SK-N-SH treated with all-trans-retinoic acid at 6 μM for 48 hours (cell line): ENCODE results near the gene PWWP2A.

Experiments
- ATAC-seq: fragments of 200-7000 bp; cut with Tn5 transposase; 3 replicates; pipeline ENCODE4 v1.9.1; 2020; ENCODE audit warnings: mild to moderate bottlenecking, moderate library complexity
- ARNTL ChIP-seq: fragments of 450-650 bp; formaldehyde crosslinking; IDR thresholded peaks from 2 replicates; pipeline ENCODE4 v1.5.0; 2020; ENCODE audit warnings: low read depth, mild to moderate bottlenecking, moderate library complexity, borderline replicate concordance
- BACH2 ChIP-seq: fragments of 250-450 bp; sonication (Bioruptor Pico); IDR thresholded peaks from 2 replicates; pipeline ENCODE4 v1.9.0; 2021; ENCODE audit warnings: mild to moderate bottlenecking, borderline replicate concordance
- CSDC2 ChIP-seq: fragments of 250-450 bp; sonication (Bioruptor Pico); IDR thresholded peaks from 2 replicates; pipeline ENCODE4 v1.5.0; 2020; ENCODE audit warnings: mild to moderate bottlenecking, moderate library complexity
- ESRRG ChIP-seq: fragments of 250-450 bp; sonication (Bioruptor Pico); IDR thresholded peaks from 2 replicates; pipeline ENCODE4 v1.6.1; 2021; ENCODE audit warnings: mild to moderate bottlenecking
- GLIS3 ChIP-seq: fragments of 250-450 bp; sonication (Bioruptor Pico); IDR thresholded peaks from 2 replicates; pipeline ENCODE4 v1.5.0; 2020; ENCODE audit warnings: mild to moderate bottlenecking, moderate library complexity
- ISL1 ChIP-seq: fragments of 250-450 bp; sonication (Bioruptor Pico); IDR thresholded peaks from 2 replicates; pipeline ENCODE4 v2.1.2; 2022; ENCODE audit warnings: mild to moderate bottlenecking, moderate library complexity
- OSR1 ChIP-seq: fragments of 250-450 bp; sonication (Bioruptor Pico); IDR thresholded peaks from 2 replicates; pipeline ENCODE4 v1.8.0; 2022; ENCODE audit warnings: moderate library complexity, mild to moderate bottlenecking, inconsistent platforms
- RARB ChIP-seq: fragments of 250-450 bp; sonication (Bioruptor Pico); IDR thresholded peaks from 2 replicates; pipeline ENCODE4 v1.8.0; 2021; ENCODE audit warnings: mild to moderate bottlenecking, moderate library complexity
- SNAI2 ChIP-seq: fragments of 250-450 bp; sonication (Bioruptor Pico); IDR thresholded peaks from 2 replicates; pipeline ENCODE4 v1.5.0; 2020; ENCODE audit warnings: mild to moderate bottlenecking, moderate library complexity
- TCF4 ChIP-seq: fragments of 250-450 bp; sonication (Bioruptor Pico); IDR thresholded peaks from 2 replicates; pipeline ENCODE4 v1.8.0; 2021; ENCODE audit warnings: mild to moderate bottlenecking, moderate library complexity, borderline replicate concordance
- TOX ChIP-seq: fragments of 250-450 bp; sonication (Bioruptor Pico); IDR thresholded peaks from 2 replicates; pipeline ENCODE4 v1.8.0; 2021; ENCODE audit warnings: mild to moderate bottlenecking, moderate library complexity, borderline replicate concordance
- ZC3H10 ChIP-seq: fragments of 250-450 bp; sonication (Bioruptor Pico); IDR thresholded peaks from 2 replicates; pipeline ENCODE4 v1.5.1; 2021; ENCODE audit warnings: mild to moderate bottlenecking, moderate library complexity
- ZFP3 ChIP-seq: fragments of 250-450 bp; sonication (Bioruptor Pico); IDR thresholded peaks from 2 replicates; pipeline ENCODE4 v1.5.0; 2020; ENCODE audit warnings: mild to moderate bottlenecking, moderate library complexity
- ZFP30 ChIP-seq: fragments of 450-650 bp; formaldehyde crosslinking; IDR thresholded peaks from 2 replicates; pipeline ENCODE4 v1.5.0; 2022; ENCODE audit warnings: mild to moderate bottlenecking, moderate library complexity
- ZNF565 ChIP-seq: fragments of 450-650 bp; formaldehyde crosslinking; conservative IDR thresholded peaks from 2 replicates; pipeline ENCODE4 v1.5.0; 2020; ENCODE audit warnings: low read depth, mild to moderate bottlenecking, moderate library complexity
- ZNF70 ChIP-seq: fragments of 450-650 bp; formaldehyde crosslinking; IDR thresholded peaks from 2 replicates; pipeline ENCODE4 v1.5.0; 2020; ENCODE audit warnings: mild to moderate bottlenecking, moderate library complexity
- ZNF8 ChIP-seq: fragments of 450-650 bp; formaldehyde crosslinking; IDR thresholded peaks from 2 replicates; pipeline ENCODE4 v1.5.0; 2020; ENCODE audit warnings: mild to moderate bottlenecking, moderate library complexity
- TF ChIP-seq, protein P1 (sequence below): fragments of 250-450 bp; sonication (Bioruptor Pico); IDR thresholded peaks from 2 replicates; pipeline ENCODE4 v1.5.1; 2021; ENCODE audit warnings: mild to moderate bottlenecking, moderate library complexity
- TF ChIP-seq, protein P2 (sequence below): fragments of 250-450 bp; sonication (Bioruptor Pico); IDR thresholded peaks from 2 replicates; pipeline ENCODE4 v1.5.0; 2020; ENCODE audit warnings: mild to moderate bottlenecking, moderate library complexity
- TF ChIP-seq, protein P3 (sequence below): fragments of 250-450 bp; sonication (Bioruptor Pico); IDR thresholded peaks from 2 replicates; pipeline ENCODE4 v1.5.1; 2020; ENCODE audit warnings: low read depth, mild to moderate bottlenecking, moderate library complexity
- TF ChIP-seq, protein P4 (sequence below): fragments of 250-450 bp; sonication (Bioruptor Pico); IDR thresholded peaks from 2 replicates; pipeline ENCODE4 v1.8.0; 2021; ENCODE audit warnings: low read depth, mild to moderate bottlenecking, moderate library complexity, borderline replicate concordance

The PWWP2A gene

DNA sequence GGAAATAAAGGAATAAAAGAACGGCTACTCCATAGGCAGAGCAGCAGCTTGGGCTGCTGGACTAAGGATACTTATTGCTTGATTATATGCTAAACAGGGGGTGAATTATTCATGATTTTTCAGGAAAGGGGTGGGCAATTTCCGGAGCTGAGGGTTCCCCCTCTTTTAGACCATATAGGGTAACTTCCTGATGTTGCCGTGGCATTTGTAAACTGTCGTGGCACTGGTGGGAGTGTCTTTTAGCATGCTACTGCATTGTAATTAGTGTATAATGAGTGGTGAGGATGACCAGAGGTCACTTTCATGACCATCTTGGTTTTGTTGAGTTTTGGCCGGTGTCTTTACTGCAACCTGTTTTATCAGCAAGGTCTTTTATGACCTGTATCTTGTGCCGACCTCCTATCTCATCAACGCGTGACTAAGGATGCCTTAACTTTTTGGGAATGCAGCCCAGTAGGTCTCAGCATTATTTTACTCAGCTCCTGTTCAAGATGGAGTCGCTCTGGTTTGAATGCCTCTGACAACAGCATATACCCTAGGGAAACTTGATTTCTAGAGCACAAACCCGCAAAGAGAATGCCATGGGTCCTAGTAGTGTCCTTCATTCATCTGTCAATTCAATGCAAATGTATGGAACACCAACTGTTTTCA lies 47.8 kb upstream of the PWWP2A start (continued):
- TF ChIP-seq, protein P1, sequence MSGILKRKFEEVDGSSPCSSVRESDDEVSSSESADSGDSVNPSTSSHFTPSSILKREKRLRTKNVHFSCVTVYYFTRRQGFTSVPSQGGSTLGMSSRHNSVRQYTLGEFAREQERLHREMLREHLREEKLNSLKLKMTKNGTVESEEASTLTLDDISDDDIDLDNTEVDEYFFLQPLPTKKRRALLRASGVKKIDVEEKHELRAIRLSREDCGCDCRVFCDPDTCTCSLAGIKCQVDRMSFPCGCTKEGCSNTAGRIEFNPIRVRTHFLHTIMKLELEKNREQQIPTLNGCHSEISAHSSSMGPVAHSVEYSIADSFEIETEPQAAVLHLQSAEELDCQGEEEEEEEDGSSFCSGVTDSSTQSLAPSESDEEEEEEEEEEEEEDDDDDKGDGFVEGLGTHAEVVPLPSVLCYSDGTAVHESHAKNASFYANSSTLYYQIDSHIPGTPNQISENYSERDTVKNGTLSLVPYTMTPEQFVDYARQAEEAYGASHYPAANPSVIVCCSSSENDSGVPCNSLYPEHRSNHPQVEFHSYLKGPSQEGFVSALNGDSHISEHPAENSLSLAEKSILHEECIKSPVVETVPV (CRISPR knock-in tag) = no peak
- TF ChIP-seq ZNF70 (CRISPR knock-in tag) (no peak), ZC3H10 (CRISPR knock-in tag) (no peak), BACH2 (CRISPR knock-in tag) (no peak), ZNF565 (CRISPR knock-in tag) (no peak), ZFP3 (CRISPR knock-in tag) (0 out of 2 replicates have a peak, but pooled peaks have one; percentile 57), CSDC2 (CRISPR knock-in tag) (0 out of 2 replicates have a peak, but pooled peaks have one; percentile 69), GLIS3 (CRISPR knock-in tag) (no peak), ARNTL (CRISPR knock-in tag) (no peak), ZNF8 (no peak)
- TF ChIP-seq, protein P2, sequence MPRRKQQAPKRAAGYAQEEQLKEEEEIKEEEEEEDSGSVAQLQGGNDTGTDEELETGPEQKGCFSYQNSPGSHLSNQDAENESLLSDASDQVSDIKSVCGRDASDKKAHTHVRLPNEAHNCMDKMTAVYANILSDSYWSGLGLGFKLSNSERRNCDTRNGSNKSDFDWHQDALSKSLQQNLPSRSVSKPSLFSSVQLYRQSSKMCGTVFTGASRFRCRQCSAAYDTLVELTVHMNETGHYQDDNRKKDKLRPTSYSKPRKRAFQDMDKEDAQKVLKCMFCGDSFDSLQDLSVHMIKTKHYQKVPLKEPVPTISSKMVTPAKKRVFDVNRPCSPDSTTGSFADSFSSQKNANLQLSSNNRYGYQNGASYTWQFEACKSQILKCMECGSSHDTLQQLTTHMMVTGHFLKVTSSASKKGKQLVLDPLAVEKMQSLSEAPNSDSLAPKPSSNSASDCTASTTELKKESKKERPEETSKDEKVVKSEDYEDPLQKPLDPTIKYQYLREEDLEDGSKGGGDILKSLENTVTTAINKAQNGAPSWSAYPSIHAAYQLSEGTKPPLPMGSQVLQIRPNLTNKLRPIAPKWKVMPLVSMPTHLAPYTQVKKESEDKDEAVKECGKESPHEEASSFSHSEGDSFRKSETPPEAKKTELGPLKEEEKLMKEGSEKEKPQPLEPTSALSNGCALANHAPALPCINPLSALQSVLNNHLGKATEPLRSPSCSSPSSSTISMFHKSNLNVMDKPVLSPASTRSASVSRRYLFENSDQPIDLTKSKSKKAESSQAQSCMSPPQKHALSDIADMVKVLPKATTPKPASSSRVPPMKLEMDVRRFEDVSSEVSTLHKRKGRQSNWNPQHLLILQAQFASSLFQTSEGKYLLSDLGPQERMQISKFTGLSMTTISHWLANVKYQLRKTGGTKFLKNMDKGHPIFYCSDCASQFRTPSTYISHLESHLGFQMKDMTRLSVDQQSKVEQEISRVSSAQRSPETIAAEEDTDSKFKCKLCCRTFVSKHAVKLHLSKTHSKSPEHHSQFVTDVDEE (CRISPR knock-in tag) = no peak
- TF ChIP-seq, all 23 proteins: peak for 3

DNA sequence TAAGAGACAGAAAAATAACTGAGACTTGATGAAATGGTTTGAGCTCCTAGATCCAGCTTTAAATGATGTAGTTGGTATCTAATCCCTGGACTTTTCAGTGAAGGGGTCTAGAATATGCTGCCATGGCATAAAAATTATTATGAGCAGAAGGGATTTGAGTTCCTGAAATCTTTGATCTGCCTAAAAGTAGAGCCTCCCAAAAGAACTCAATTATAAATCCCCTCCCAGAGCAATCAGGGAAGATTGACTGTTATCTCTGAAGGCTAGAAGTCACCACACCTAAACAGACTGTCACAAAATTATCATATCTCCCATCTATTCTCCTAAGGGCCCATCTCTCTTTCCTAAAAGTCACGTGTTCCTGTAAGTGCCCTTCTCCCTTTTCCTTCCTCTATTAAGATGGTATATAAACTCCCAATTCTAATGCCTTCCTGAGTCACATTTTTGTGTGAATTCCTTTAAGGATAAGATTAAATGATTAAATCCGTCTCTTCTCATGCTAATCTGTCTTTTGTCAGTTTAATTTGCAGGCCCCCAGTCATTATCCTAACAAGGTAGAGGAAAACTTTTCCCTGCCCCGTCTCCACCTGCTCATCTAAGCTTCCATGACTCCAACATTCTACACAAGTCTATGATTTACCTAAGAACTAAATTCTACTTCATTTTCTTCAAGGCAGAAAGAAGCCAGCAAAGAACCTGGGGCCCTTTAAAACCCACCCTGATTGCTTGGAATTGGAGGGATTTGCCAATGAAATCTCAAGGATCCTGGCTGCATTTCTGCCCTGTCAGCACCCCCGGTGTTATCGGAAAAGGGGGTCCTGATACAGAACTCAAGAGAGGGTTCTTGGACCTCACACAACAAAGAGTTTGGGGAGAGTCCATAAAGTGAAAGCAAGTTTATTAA lies 47.1 kb upstream of the PWWP2A start:
- no peak for ATAC-seq
- TF ChIP-seq, protein P3, sequence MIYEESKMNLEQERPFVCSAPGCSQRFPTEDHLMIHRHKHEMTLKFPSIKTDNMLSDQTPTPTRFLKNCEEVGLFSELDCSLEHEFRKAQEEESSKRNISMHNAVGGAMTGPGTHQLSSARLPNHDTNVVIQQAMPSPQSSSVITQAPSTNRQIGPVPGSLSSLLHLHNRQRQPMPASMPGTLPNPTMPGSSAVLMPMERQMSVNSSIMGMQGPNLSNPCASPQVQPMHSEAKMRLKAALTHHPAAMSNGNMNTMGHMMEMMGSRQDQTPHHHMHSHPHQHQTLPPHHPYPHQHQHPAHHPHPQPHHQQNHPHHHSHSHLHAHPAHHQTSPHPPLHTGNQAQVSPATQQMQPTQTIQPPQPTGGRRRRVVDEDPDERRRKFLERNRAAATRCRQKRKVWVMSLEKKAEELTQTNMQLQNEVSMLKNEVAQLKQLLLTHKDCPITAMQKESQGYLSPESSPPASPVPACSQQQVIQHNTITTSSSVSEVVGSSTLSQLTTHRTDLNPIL = no peak
- no peak for TF ChIP-seq TCF4 (CRISPR knock-in tag)
- TF ChIP-seq ZFP30 (CRISPR knock-in tag) = no peak
- 0 out of 2 replicates have a peak, but pooled peaks have one; percentile 15 for TF ChIP-seq ISL1 (CRISPR knock-in tag)
- TF ChIP-seq, protein P2 (CRISPR knock-in tag) = peak; percentile 86; the same call in 1 of the 2 replicates
- no peak for TF ChIP-seq TOX (CRISPR knock-in tag)
- no peak for TF ChIP-seq ARNTL (CRISPR knock-in tag)

DNA sequence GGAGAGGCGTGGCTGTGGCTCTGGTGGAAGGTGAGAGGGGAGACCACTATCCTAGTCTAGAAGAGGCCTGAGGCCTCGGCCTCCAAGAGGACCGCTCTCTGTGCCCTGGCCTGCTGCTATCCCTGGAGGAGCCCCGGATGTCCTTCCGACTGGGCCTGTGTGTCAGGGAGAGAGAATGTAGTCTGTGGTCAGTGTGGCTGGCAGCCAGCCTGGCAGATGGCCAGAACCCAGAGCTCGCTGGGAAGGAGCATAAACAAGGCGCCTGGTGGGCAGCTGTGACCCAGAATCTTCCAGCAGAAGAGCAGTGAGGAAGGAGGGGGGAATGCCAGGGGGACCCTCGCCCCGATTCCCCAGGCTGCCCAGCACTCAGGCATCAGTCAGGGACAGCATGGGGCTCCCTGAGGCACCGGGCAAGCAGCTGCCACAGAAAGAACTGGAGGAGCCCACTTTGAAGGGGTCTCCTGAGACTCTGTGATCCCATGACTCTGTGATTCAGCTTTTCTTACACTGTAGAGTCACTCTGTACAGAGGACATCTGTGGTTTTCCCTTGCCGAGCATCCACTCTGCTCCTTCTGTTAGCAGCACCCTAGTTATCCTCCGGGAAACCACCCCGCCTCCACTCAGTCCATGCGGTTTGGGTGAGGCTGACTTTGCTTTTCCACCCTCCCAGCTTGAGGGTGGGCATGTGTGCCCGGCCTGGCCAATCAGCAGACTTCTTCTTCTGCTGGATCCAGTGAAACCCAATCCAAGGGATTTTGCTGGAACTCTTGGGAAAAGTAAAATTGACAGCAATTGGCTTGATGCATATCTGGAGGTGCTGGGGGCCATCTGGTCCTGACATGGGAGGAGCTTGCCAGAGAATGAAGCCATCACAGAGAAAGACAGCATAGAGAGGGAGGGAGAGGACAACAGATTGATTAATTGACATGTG lies 46.2 kb upstream of the PWWP2A start:
- peak; percentile 90 for ATAC-seq
- TF ChIP-seq, protein P3 = peak; percentile 52; the same call in 1 of the 2 replicates
- TF ChIP-seq ISL1 (CRISPR knock-in tag) (peak; percentile 47), ESRRG (CRISPR knock-in tag) (no peak), BACH2 (CRISPR knock-in tag) (peak; percentile 77; the same call in 1 of the 2 replicates), GLIS3 (CRISPR knock-in tag) (peak; percentile 10; the same call in 1 of the 2 replicates), SNAI2 (CRISPR knock-in tag) (peak; percentile 94), RARB (CRISPR knock-in tag) (0 out of 2 replicates have a peak, but pooled peaks have one; percentile 8), OSR1 (CRISPR knock-in tag) (no peak), ARNTL (CRISPR knock-in tag) (no peak), ZNF8 (no peak), ZFP3 (CRISPR knock-in tag) (peak; percentile 81; the same call in 1 of the 2 replicates), ZC3H10 (CRISPR knock-in tag) (peak; percentile 27; the same call in 1 of the 2 replicates)
- TF ChIP-seq, protein P4, sequence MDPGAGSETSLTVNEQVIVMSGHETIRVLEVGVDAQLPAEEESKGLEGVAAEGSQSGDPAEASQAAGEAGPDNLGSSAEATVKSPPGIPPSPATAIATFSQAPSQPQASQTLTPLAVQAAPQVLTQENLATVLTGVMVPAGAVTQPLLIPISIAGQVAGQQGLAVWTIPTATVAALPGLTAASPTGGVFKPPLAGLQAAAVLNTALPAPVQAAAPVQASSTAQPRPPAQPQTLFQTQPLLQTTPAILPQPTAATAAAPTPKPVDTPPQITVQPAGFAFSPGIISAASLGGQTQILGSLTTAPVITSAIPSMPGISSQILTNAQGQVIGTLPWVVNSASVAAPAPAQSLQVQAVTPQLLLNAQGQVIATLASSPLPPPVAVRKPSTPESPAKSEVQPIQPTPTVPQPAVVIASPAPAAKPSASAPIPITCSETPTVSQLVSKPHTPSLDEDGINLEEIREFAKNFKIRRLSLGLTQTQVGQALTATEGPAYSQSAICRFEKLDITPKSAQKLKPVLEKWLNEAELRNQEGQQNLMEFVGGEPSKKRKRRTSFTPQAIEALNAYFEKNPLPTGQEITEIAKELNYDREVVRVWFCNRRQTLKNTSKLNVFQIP (CRISPR knock-in tag) = no peak
